Measurements from ENCODE around the gene ROR1.

ROR1 gene

GRCh38 chr1:63917571-63918417 lies 144.0 kb downstream of the ROR1 start:
- POLR2A ChIA-PET, result no interaction called here
- CTCF ChIA-PET, result interaction anchor here (0.8 to 1.8 kb wide), 12 partner anchors 9 to 226 kb away, joined by 3 to 10 read pairs (median 4); no protein-coding TSS in a partner anchor

GRCh38 chr1:63918418-63918945 lies 144.7 kb downstream of the ROR1 start:
- ChIA-PET CTCF (interaction anchor here (0.9 to 1.8 kb wide), 11 partner anchors 10 to 244 kb away, joined by 3 to 10 read pairs (median 4); no protein-coding TSS in a partner anchor), POLR2A (no interaction called here)
- DNase-seq (ENCODE audit: extremely low spot score), result no peak
- no peak for TF ChIP-seq CTCF (IDR thresholded peaks at IDR 0.05; ENCODE audit: control extremely low read depth, extremely low read depth, low read depth, missing control alignments)

More at GRCh38 chr1:63917571-63918417, 144.0 kb downstream of the ROR1 start:
- no peak for DNase-seq (ENCODE audit: extremely low spot score)
- TF ChIP-seq CTCF (IDR thresholded peaks at IDR 0.05; ENCODE audit: control extremely low read depth, extremely low read depth, low read depth, missing control alignments), result no peak

GRCh38 chr1:63920154-63921117 lies 146.6 kb downstream of the ROR1 start:
- ChIA-PET POLR2A (no interaction called here), CTCF (interaction anchor here (0.9 to 1.9 kb wide), 5 partner anchors 11 to 246 kb away, joined by 3 to 5 read pairs (median 4); no protein-coding TSS in a partner anchor)
- TF ChIP-seq CTCF (IDR thresholded peaks at IDR 0.05; ENCODE audit: control extremely low read depth, extremely low read depth, low read depth, missing control alignments), result no peak
- no peak for DNase-seq (ENCODE audit: extremely low spot score)

- TF ChIP-seq CTCF (IDR thresholded peaks at IDR 0.05; ENCODE audit: control extremely low read depth, extremely low read depth, low read depth, missing control alignments), result no peak
- POLR2A ChIA-PET, result no interaction called here
- CTCF ChIA-PET, result interaction anchor here (1.5 to 1.9 kb wide), 2 partner anchors 16 to 28 kb away, joined by 4 to 5 read pairs; no protein-coding TSS in a partner anchor
- DNase-seq (ENCODE audit: extremely low spot score), result no peak
Measured at GRCh38 chr1:63921359-63921758, 147.5 kb downstream of the ROR1 start.

- DNase-seq (ENCODE audit: extremely low spot score), result no peak
- ChIA-PET CTCF (interaction anchor here (1.1 to 1.9 kb wide), 3 partner anchors 15 to 29 kb away, joined by 3 to 5 read pairs (median 4); no protein-coding TSS in a partner anchor), POLR2A (no interaction called here)
- TF ChIP-seq CTCF (IDR thresholded peaks at IDR 0.05; ENCODE audit: control extremely low read depth, extremely low read depth, low read depth, missing control alignments), result no peak
Measured at GRCh38 chr1:63921802-63922201, 148.0 kb downstream of the ROR1 start.

GRCh38 chr1:63922848-63923247 lies 149.0 kb downstream of the ROR1 start:
- POLR2A ChIA-PET, result no interaction called here
- no peak for TF ChIP-seq CTCF (IDR thresholded peaks at IDR 0.05; ENCODE audit: control extremely low read depth, extremely low read depth, low read depth, missing control alignments)
- CTCF ChIA-PET, result interaction anchor here (1.1 to 1.5 kb wide), 3 partner anchors 14 to 231 kb away, joined by 3 to 4 read pairs (median 4); no protein-coding TSS in a partner anchor
- DNase-seq (ENCODE audit: extremely low spot score), result no peak

Measured in GM10248 (cell line).